ENCODE results near the gene GMDS.

DNA sequence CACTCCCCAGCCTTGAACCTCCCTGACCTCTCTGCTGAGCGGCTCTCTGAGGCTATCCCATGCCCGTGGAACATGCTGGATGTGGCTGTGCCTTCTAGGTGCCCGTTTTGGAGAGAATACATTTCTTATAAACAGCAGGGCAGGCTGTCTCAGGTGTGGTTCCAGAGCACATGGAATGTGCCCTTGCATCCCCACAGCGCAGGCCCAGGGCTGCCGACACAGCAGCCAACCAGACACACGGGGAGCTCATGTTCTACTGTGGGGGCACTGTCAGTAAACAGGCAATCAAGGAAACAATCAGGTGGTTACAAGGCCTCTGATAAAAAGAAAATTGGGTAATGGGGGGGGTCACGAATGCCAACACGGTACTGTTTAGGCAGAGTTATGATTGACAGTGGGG is 604.9 kb downstream of the GMDS start:
- TF ChIP-seq CTCF (IDR thresholded peaks at IDR 0.05; ENCODE audit: low read depth, low read length) (no peak), EZH2phosphoT487 (IDR thresholded peaks at IDR 0.05; ENCODE audit: low read depth) (no peak)

All from OCI-LY3 (cell line).